HG02840 (cell line): Measurements from ENCODE around the gene CHCHD6.

Source experiments
- ATAC-seq: cut with Tn5 transposase; IDR thresholded peaks from one replicate; pipeline ENCODE4 v1.9.1; 2021; ENCODE audit warnings: mild to moderate bottlenecking, moderate library complexity, moderate number of reproducible peaks; ENCODE audit not compliant: unreplicated experiment, low FRiP score

The CHCHD6 gene

GRCh38 chr3:126703512-126704493 is at the start of gene CHCHD6:
TSS of gene CHCHD6 (plus strand) at chr3:126704240. CDS start at chr3:126704313, 73 bp downstream.
- ATAC-seq: peak; percentile 88

- no peak for ATAC-seq
Observed at GRCh38 chr3:126654571-126655383, 49.3 kb upstream of the CHCHD6 start, which contains the start of gene TXNRD3. TSS of gene TXNRD3 (minus strand) at chr3:126655124.

- ATAC-seq: no peak
Observed at GRCh38 chr3:126655887-126656286, 48.2 kb upstream of the CHCHD6 start.

GRCh38 chr3:126656371-126657134 is 47.5 kb upstream of the CHCHD6 start:
- no peak for ATAC-seq

GRCh38 chr3:126657901-126658300 is 46.1 kb upstream of the CHCHD6 start:
- ATAC-seq: no peak

- no peak for ATAC-seq
Observed at GRCh38 chr3:126658584-126658983, 45.5 kb upstream of the CHCHD6 start.

- no peak for ATAC-seq
Observed at GRCh38 chr3:126659915-126660886, 43.8 kb upstream of the CHCHD6 start.

GRCh38 chr3:126661532-126662364 is 42.3 kb upstream of the CHCHD6 start:
- ATAC-seq: no peak

GRCh38 chr3:126663257-126663656 is 40.8 kb upstream of the CHCHD6 start:
- no peak for ATAC-seq

- ATAC-seq: no peak
Observed at GRCh38 chr3:126663750-126664149, 40.3 kb upstream of the CHCHD6 start.

GRCh38 chr3:126664591-126665214 is 39.3 kb upstream of the CHCHD6 start:
- no peak for ATAC-seq

GRCh38 chr3:126665221-126665936 is 38.7 kb upstream of the CHCHD6 start:
- no peak for ATAC-seq

GRCh38 chr3:126665959-126666657 is 37.9 kb upstream of the CHCHD6 start:
- ATAC-seq: no peak

- no peak for ATAC-seq
Observed at GRCh38 chr3:126666658-126667528, 37.1 kb upstream of the CHCHD6 start.

- no peak for ATAC-seq
Observed at GRCh38 chr3:126667631-126668449, 36.2 kb upstream of the CHCHD6 start.
